ENCODE measurements around the gene KIF5B.
A peak's percentile ranks its signal among the peaks of the same experiment; 100 is the strongest.
"Not testable (repeated sequence)": the region's sequence is repeated elsewhere in the genome, so short reads cannot be mapped to it uniquely, and the experiment has no call there.

Gene KIF5B

DNA sequence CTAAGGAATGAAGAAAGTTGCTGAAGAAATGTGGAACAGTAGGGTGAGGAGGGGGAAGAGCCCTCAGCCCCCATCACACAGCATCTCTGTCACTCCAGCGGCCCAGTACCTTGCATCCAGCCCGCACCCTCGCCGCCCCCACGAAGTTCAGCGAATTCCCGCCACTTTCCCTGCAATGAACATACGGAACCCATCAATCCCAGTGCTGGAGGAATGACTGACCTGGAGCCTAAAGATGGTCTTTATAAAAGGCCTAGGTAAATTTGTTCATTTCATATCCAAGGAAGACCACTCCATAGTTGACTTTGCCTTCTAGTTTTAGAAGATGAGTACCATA is 779 bp upstream of the KIF5B start:
- DNase-seq = no peak

- peak; percentile 34 to 51 (median 42) for DNase-seq
Measured at GRCh38 chr10:32055478-32056135, 618 bp downstream of the KIF5B start.

GRCh38 chr10:32054094-32054493 is 2.1 kb downstream of the KIF5B start:
- DNase-seq = no peak

- DNase-seq = not testable (repeated sequence)
Measured at GRCh38 chr10:32053392-32053791, 2.8 kb downstream of the KIF5B start.

DNA sequence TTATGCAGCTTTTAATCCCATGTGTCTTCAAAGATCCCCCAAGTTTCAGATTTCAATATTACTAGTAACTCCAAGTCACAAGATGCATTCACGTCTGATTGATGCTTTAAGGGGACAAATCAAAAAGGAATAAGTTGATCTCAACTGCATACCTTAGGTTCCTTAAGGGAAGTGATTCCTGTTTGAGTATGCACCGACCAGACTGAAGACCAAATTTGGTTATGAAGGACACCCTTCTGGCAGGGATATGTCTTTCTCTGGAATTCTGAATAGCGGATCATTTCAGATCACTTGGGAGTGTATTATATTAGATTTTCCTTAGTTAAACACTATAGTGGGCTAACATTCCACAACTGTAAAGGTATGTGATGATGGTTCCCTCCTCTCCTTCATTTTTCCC is 4.3 kb downstream of the KIF5B start:
- DNase-seq = no peak

DNA sequence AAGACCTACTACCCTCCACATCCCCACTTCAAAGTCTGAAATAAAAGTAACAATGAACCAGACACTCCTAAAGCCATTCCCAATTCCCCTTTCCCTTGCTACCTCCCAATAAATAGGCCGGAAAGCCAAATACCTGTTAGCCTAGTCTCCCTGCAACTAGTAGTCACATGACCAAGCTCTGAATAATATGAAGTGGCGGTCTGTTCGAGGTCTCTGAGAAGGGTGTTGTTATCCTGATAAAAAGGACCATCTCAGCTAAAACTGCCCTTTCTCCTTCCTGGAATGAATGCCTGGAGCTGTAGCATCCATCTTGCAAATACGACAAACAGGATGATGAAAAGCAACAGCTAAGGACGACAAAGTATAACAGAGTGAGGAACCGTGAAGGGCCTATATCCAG is 6.0 kb downstream of the KIF5B start:
- DNase-seq = no peak

DNA sequence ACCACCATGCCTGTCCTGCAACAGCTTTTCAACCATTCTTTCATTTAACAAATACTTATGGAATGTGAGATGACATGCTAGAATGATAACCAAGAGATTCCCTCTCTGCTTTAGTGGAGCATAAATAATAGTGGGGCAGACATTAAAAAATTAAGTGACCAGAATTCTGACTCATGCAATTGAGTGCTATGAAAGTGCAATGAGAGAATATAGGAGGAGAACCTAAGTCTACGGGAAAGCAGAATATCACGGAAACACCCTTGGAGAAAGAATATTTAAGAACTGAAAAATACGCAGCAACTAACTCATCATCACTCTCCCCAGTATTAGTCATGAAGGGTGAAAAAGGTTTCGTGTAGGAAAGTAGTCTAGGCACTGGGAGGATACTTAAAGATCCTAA is 7.1 kb downstream of the KIF5B start:
- DNase-seq = no peak

DNA sequence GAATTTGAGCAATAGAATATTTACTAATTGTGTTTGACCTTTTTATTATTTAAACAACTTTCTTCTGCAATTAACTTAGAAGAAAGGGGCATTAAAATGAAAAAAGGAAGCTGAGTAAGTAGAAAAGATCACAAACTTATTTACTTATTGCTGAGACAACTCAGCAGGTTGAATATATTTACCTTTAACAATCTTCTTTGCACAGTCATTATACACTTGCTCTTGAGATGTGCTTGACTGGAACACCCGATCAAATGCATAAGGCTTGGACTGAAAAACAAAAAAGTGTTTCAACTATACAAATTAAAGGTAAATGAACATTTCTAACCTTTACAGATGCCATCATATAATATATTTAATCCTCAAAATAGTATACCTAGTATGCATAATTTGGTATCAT is 7.9 kb downstream of the KIF5B start:
- no peak for DNase-seq

GRCh38 chr10:32047881-32048280 is 8.3 kb downstream of the KIF5B start:
- DNase-seq = no peak

- no peak for DNase-seq
Measured at GRCh38 chr10:32046151-32046550, 10.1 kb downstream of the KIF5B start.

GRCh38 chr10:32042730-32043129 is 13.5 kb downstream of the KIF5B start:
- not testable (repeated sequence) for DNase-seq

GRCh38 chr10:32041290-32042028 is 14.8 kb downstream of the KIF5B start:
- no peak for DNase-seq

DNA sequence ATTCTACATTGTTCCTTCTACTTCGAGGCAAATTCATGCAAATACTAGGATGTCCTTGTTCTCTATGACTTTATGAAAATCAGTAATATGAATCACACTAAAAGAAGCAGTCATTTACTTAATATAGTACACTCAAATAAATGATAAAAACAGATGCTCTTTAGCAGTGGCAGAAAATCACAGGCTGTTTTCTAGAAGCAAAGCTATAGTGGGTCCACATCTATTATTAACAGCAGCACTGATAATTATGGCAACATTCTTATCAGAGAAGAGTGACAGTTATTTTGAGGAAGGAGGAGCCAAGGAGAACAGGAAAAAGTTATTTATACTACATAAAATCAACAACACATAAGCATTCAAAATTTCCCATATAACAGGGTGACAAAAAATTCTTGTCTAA is 16.5 kb downstream of the KIF5B start:
- no peak for DNase-seq

- no peak for DNase-seq
Measured at GRCh38 chr10:32038777-32039176, 17.4 kb downstream of the KIF5B start.

- no peak for DNase-seq
Measured at GRCh38 chr10:32036922-32037321, 19.3 kb downstream of the KIF5B start.

GRCh38 chr10:32035038-32035437 is 21.2 kb downstream of the KIF5B start:
- DNase-seq = no peak

- no peak for DNase-seq
Measured at GRCh38 chr10:32033171-32033570, 23.1 kb downstream of the KIF5B start.

- no peak for DNase-seq
Measured at GRCh38 chr10:32031920-32032319, 24.3 kb downstream of the KIF5B start.

GRCh38 chr10:32031424-32031823 is 24.8 kb downstream of the KIF5B start:
- no peak for DNase-seq

- DNase-seq = no peak
Measured at GRCh38 chr10:32028710-32029109, 27.5 kb downstream of the KIF5B start.

DNA sequence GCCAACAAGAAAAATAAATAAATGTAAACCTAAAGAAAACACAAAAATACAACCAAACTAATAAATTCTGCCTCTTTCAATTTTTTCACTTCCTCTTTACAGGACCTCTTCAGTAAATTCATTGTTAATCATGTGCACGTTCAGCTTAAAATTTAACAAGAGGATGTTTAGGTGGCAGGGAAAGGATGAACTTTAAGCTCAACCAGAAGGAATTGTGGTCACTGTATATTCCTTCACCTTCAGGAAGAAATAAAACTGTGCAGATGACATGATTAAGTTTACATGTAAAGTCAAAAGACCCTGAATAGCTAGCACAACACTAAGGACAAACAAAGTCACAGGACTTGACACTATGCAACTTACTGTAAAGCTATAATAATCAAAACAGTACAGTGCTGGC is 33.0 kb downstream of the KIF5B start:
- DNase-seq = no peak

DNA sequence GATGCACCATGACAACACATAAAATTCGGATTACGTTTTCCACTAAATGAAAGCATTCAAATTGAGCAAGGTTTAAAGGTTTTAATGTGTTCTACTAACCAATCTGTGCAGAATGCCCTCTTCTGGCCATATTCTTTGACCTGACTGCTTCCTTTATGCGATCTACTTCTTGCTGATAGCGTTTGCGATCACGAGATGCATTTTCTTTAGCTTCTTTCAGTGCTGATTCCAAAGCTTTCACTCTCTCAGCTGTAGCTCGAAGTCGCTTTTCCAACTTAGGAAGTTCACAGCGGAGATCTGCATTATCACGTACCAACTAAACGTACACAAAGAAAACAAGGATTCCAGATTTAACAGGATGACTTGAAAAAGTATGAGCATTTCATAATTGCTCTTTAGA is 39.2 kb downstream of the KIF5B start:
- DNase-seq = no peak

- DNase-seq = no peak
Measured at GRCh38 chr10:32015386-32015785, 40.8 kb downstream of the KIF5B start.

GRCh38 chr10:32007026-32007425 is 49.2 kb downstream of the KIF5B start:
- DNase-seq = no peak

DNA sequence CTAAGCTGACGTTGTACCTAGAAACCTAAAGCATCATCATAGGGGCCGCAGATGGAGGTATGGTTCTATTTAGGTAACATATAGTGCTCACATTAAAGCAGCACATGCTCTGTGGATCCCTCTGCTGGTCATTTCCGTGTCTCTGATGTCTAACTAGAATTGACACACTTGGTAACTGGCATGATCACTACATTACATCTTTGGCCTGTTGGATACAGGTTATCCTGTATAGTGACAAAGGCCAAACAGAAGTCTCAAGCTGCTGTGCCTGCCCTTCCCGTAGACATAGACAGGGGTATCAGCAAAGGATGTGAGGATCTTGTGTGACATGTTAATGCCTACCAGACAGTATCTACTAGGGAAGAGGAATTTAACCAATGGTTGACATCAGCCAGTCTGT is 51.2 kb downstream of the KIF5B start:
- peak in 1 of 4 experiments; percentile 22 for DNase-seq
